Activated T-helper 1 cell treated with anti-CD3 and anti-CD28 coated beads, Interleukin-2, amount 50 U/mL, for 16 hours (primary cell): ENCODE data around the gene MTA1.

Source experiments
- DNase-seq, 2 donors: peaks; one replicate each; pipeline ENCODE4 v3.0.0-alpha.2; 2020; ENCODE audit warnings: low read depth in 1 of 2, low spot score in 1 of 2

Gene MTA1

GRCh38 chr14:105485739-105486162 lies 66.1 kb downstream of the MTA1 start:
- no peak for DNase-seq

DNA sequence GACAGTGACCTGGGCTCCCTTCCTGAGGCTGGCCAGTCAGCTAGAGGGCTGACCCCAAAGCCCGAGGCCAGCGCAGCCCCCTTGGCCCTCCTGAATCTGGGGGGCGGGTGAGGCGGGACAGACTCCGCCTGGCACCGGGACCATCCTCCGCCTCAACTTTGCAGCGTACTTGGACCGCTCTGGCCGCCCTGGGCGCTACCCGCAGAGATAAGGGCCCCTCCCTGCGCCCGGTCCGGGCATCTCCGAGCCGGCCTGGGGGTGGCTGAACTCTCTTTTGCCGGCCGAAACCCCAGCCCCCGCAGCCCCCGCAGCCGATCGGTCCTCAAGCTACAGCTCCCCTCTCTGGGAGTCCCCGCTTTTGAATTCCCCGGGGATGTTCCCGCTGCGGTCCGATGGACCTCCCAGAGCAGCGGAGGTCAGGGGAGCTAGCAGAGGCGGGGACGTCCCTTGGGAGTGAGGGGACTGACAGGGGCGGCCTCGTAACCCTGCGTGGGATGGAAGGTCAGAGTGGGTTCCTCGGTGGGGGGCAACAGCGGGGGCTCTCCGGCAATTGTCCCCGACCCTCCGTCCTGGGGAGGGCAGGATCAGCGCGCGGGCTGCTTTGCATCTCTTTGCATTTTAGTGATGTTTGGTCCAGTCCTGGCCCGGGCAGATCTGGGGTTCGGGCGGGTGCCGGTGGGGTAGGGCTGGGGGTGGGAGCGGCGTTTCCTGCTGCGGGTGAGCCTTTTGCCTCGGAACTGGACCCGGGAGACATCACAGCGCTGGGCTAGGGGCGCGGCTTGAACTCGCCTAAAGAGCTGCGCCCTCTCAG lies 66.7 kb downstream of the MTA1 start, which contains the start of gene CRIP1:
Gene CRIP1 (plus strand): TSS at position 724 of the 811 bp plus-strand sequence. CDS start 374 bp downstream, outside the sequence.
- DNase-seq = no peak

GRCh38 chr14:105486974-105487448 lies 67.4 kb downstream of the MTA1 start:
- DNase-seq = peak in 1 of 2 donors; percentile 37

- peak; percentile 49 to 55 for DNase-seq
Measured at GRCh38 chr14:105487449-105487985, 67.9 kb downstream of the MTA1 start.

GRCh38 chr14:105487986-105488777 lies 68.6 kb downstream of the MTA1 start:
- no peak for DNase-seq

- DNase-seq = no peak
Measured at GRCh38 chr14:105488781-105489541, 69.3 kb downstream of the MTA1 start.

GRCh38 chr14:105489542-105490266 lies 70.1 kb downstream of the MTA1 start:
- DNase-seq = peak; percentile 69 to 79

DNA sequence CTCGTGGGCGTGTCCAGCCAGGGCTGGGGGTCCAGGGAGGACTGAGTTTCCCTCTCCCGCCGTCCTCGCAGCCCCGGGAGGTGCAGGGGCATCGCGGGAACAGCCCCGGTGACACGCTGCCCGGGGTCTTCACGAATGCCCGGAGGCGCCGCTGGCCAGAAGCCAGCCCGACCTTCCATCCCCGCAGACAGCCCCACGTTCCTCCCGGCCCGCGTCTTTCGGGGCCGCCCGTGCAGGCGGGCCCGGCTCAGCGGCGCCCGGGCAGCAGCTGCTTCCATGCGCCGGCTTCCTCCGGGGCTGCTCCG lies 70.6 kb downstream of the MTA1 start:
- DNase-seq = no peak

- peak; percentile 95 to 98 for DNase-seq
Measured at GRCh38 chr14:105490572-105491365, 71.1 kb downstream of the MTA1 start, which contains the start of gene TEDC1. TEDC1 (plus strand) TSS chr14:105491246; CDS start chr14:105491376, 130 bp downstream.

DNA sequence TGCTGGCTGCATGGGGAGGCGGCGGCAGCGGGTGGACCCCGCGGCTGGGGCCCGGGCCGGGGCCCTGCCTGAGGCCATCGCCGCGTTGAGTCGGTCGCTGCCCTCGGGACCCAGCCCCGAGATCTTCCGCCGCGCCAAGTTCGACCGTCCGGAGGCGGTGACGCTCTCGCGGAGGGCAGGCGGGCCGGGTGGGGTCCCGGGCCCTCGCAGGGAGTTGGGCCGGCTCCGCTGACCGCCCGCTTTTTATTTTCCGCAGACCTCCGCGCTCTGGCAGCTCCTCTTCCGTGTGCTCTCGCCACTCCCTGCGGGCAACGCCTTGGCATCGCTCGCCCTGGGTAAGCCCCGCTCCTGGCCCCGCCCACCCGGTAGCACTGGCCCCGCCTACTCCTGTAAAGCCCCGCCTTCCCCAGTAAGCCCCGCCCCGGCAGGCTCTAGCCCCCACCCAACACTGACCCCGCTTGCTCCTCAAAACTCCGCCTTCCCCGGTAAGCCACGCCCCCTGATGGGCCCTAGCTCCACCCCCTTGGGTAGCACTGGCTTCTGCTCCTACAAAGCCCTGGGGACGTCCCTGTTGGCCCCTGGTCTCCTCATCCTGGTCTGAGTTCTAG lies 71.8 kb downstream of the MTA1 start:
- DNase-seq = peak; percentile 62 to 78

- no peak for DNase-seq
Measured at GRCh38 chr14:105492031-105492970, 72.7 kb downstream of the MTA1 start.

DNA sequence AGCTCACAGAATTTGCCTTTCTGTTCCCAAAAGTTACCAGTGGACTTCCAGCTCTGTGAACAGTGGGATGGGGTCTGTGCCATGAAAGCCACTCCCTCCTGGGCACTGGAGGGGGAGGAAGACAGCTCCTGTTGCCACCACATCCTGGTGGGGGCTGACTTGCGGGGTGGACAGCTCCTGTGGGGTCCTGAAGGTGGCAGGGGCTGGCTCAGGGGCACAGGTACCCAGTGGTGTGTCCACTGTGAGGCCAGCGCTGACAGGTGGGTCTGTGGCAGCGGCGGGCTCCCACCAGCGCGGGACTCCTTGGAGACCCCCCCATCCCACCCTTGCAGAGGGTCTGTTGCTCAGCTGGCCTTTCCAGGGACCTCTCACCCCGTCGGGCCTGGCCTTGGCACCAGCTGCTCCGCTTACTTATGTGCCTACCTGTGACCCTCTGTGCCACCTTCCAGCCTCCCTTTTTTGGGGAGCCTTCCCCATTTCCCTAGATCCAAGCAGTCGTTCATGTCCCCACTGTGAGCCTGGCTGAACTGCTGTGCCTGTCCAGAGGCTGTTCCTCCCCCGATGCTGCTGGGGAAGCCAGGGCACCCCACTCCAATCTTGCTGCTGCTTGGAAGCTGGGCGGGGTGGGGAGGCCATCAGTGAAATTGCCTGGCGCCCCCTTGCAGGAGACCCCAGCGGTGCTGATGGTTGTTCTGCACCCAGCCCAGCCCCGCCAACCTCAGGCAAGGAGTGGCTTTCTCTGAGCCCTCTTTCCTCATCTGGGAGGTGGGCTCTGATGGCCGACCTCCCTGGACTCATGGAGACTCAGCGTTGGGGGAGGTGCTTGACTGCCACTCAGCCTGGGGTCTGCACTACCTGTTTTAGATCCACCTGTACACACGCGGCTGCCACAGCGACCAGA lies 73.6 kb downstream of the MTA1 start:
- DNase-seq = no peak

DNA sequence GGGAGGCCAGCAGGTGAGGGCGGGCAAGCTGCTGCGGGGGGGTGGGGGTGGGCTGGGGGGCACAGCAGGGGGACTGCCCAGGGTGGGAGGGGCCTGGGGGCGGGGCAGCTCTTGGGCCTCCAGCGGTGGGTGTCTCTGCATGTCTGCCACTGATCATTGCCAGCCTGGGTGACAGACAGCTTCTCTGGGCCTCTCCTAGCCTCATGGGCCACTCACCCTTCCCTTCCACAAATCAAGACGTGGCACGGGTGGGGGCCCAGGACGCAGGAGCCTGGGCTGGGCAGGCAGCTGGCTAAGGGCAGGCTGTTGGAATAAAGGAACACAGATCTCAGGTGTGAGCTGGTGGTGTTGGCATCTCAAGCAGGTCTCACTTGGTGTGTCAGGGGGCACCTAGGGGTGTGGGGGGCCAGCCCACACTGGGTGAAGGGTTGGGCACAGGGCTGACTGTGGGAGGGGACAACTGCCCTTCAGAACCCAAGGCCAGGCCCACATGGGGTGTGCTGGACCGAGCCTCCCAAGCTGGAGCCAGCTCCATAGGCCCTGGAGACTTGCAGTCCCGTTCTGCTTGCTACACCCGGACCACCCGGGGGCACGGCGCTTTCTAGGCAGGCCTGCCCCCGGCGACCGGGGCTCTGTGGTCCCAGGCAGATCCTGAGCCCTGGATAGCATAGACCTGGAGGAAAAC lies 74.4 kb downstream of the MTA1 start:
- no peak for DNase-seq

DNA sequence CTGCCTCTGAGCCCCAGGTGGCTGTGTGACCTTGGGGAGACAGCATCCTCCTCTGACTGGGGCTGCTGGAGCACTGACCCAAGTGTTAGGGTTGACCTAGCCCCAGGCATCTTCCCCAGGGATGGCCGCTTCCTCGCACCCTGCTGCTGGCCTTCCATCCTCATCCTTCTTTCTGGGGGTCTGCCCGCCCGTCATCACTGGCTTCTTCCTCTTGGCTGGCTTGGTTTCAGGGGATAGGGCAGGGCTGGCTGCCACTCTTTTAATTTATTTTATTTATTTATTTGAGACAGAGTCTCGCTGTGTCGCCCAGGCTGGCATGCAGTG lies 74.9 kb downstream of the MTA1 start:
- DNase-seq = no peak

GRCh38 chr14:105495101-105495989 lies 75.7 kb downstream of the MTA1 start:
- DNase-seq = no peak
